NB4 (cell line): ENCODE results near the gene TSFM.

Experiments
- TF ChIP-seq, protein P1 (sequence below): IDR thresholded peaks from one replicate; pipeline ENCODE4 v1.5.1; 2012; ENCODE audit warnings: low read depth, low read length
- TF ChIP-seq, protein P2 (sequence below): IDR thresholded peaks from 2 replicates; pipeline ENCODE4 v1.6.1; 2011; ENCODE audit warnings: low read depth, low read length

DNA sequence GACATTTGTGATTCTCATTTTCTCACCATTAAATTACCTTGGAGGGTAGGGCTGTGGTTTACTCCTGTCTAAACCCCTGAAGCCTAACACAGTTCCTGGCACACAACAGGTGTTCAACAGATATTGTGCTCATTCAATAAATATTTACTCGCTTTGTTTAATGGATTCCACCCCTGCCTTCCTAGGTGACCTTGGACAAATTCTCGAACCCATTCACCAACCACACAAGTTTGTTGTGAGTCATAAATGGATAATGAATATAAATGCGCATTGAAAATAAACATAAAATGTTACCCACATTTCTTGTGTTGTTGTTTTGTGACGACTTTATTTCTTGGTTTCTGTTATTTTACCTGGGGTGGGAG lies 362 bp upstream of the TSFM start:
- TF ChIP-seq, protein P1, sequence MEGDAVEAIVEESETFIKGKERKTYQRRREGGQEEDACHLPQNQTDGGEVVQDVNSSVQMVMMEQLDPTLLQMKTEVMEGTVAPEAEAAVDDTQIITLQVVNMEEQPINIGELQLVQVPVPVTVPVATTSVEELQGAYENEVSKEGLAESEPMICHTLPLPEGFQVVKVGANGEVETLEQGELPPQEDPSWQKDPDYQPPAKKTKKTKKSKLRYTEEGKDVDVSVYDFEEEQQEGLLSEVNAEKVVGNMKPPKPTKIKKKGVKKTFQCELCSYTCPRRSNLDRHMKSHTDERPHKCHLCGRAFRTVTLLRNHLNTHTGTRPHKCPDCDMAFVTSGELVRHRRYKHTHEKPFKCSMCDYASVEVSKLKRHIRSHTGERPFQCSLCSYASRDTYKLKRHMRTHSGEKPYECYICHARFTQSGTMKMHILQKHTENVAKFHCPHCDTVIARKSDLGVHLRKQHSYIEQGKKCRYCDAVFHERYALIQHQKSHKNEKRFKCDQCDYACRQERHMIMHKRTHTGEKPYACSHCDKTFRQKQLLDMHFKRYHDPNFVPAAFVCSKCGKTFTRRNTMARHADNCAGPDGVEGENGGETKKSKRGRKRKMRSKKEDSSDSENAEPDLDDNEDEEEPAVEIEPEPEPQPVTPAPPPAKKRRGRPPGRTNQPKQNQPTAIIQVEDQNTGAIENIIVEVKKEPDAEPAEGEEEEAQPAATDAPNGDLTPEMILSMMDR, result no peak
- TF ChIP-seq, protein P2, sequence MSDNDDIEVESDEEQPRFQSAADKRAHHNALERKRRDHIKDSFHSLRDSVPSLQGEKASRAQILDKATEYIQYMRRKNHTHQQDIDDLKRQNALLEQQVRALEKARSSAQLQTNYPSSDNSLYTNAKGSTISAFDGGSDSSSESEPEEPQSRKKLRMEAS, result no peak
